PFSK-1 (cell line): ENCODE measurements around the gene SYP.

Source experiments
- FOXP2 ChIP-seq: optimal IDR thresholded peaks from 2 replicates; pipeline ENCODE3; 2011; ENCODE audit warnings: borderline replicate concordance, control low read depth, inconsistent platforms; ENCODE audit not compliant: insufficient read depth; ENCODE audit errors: extremely low read length, extremely low read depth
- POLR2AphosphoS5 ChIP-seq: IDR thresholded peaks from 2 replicates; pipeline ENCODE4 v1.6.1; 2012; ENCODE audit warnings: low read depth, mild to moderate bottlenecking, control low read depth, low read length, moderate library complexity
- REST ChIP-seq, 2 experiments: IDR thresholded peaks; 2 replicates each; pipeline versions ENCODE4 v1.6.1 to v1.8.0; 2011 to 2012; ENCODE audit warnings: low read depth in 2 of 2, low read length in 2 of 2, control low read depth in 1 of 2, inconsistent platforms in 1 of 2, mild to moderate bottlenecking in 1 of 2, moderate library complexity in 1 of 2; ENCODE audit not compliant: insufficient read depth in 1 of 2
- SIN3A ChIP-seq: IDR thresholded peaks from 2 replicates; pipeline ENCODE4 v1.6.1; 2012; ENCODE audit warnings: mild to moderate bottlenecking, low read length, moderate library complexity, borderline replicate concordance; ENCODE audit not compliant: insufficient read depth
- TAF1 ChIP-seq: IDR thresholded peaks from 2 replicates; pipeline ENCODE4 v1.6.1; 2012; ENCODE audit warnings: low read length, control low read depth, borderline replicate concordance; ENCODE audit not compliant: insufficient read depth

The SYP gene

GRCh38 chrX:49205443-49205842 is 5.5 kb upstream of the SYP start:
- no peak for TF ChIP-seq FOXP2
- no peak for TF ChIP-seq POLR2AphosphoS5
- no peak for TF ChIP-seq TAF1

GRCh38 chrX:49204709-49205108 is 4.7 kb upstream of the SYP start:
- TF ChIP-seq FOXP2, result no peak
- TF ChIP-seq SIN3A, result no peak

- no peak for TF ChIP-seq FOXP2
- no peak for TF ChIP-seq POLR2AphosphoS5
- no peak for TF ChIP-seq SIN3A
- TF ChIP-seq TAF1, result no peak
- no peak for TF ChIP-seq REST (IDR thresholded peaks at IDR 0.05; ENCODE audit: insufficient read depth in 1 of 2, low read depth in 2 of 2, low read length in 2 of 2)
Measured at GRCh38 chrX:49204017-49204416, 4.0 kb upstream of the SYP start.

- TF ChIP-seq TAF1 (no peak), POLR2AphosphoS5 (no peak), FOXP2 (no peak), SIN3A (no peak), REST (IDR thresholded peaks at IDR 0.05; ENCODE audit: insufficient read depth in 1 of 2, low read depth in 2 of 2, low read length in 2 of 2) (no peak)
Measured at GRCh38 chrX:49203536-49203935, 3.5 kb upstream of the SYP start.

- TF ChIP-seq REST (IDR thresholded peaks at IDR 0.05; ENCODE audit: insufficient read depth in 1 of 2, low read depth in 2 of 2, low read length in 2 of 2) (no peak), FOXP2 (no peak), TAF1 (no peak), POLR2AphosphoS5 (no peak), SIN3A (no peak)
Measured at GRCh38 chrX:49202022-49202421, 2.0 kb upstream of the SYP start.

GRCh38 chrX:49199315-49199595 is 738 bp downstream of the SYP start:
- TF ChIP-seq TAF1 (no peak), POLR2AphosphoS5 (no peak)

GRCh38 chrX:49198540-49199314 is 1.3 kb downstream of the SYP start:
- TF ChIP-seq SIN3A (no peak), POLR2AphosphoS5 (no peak), TAF1 (no peak), FOXP2 (no peak), REST (IDR thresholded peaks at IDR 0.05; ENCODE audit: insufficient read depth in 1 of 2, low read depth in 2 of 2, low read length in 2 of 2) (no peak)
